Psoas muscle (tissue), 8 donors: ENCODE measurements around the gene HCRTR1. TPM values are rescaled to one million over a fixed set of nuclear protein-coding genes. Genes with fewer than 3 reads are reported as not detected.
"Not testable (repeated sequence)": the region's sequence is repeated elsewhere in the genome, so short reads cannot be mapped to it uniquely, and the experiment has no call there.

Experiments used
- ATAC-seq, 4 donors: fragments of 200-7000 bp; cut with Tn5 transposase; one replicate each; pipeline ENCODE4 v1.9.1; 2020; ENCODE audit warnings: moderate library complexity in 3 of 4, mild to moderate bottlenecking in 2 of 4
- DNase-seq, 2 donors: peaks; one replicate each; pipeline ENCODE4 v3.0.0-alpha.2; 2020
- H3K27ac ChIP-seq: fragments of 200-600 bp; one replicate; pipeline ENCODE4 v1.8.0; 2022
- H3K27me3 ChIP-seq, 3 donors: fragments of 200-600 bp in 1 of 3; one replicate each; pipeline versions ENCODE4 v1.6.1 to v1.8.0; 2013 to 2022; ENCODE audit warnings: low read length in 2 of 3, mild to moderate bottlenecking in 2 of 3, moderate library complexity in 1 of 3; ENCODE audit not compliant: insufficient read depth in 3 of 3
- H3K36me3 ChIP-seq, 2 donors: fragments of 200-600 bp in 1 of 2; one replicate each; pipeline versions ENCODE4 v1.6.1 to v1.8.0; 2013 to 2022; ENCODE audit warnings: low read depth in 1 of 2, mild to moderate bottlenecking in 1 of 2, moderate library complexity in 1 of 2; ENCODE audit not compliant: insufficient read depth in 1 of 2
- H3K4me1 ChIP-seq: fragments of 200-600 bp; one replicate; pipeline ENCODE4 v1.8.0; 2022
- H3K4me3 ChIP-seq: fragments of 200-600 bp; one replicate; pipeline ENCODE4 v1.8.0; 2022; ENCODE audit warnings: mild to moderate bottlenecking
- H3K9me3 ChIP-seq: fragments of 200-600 bp; one replicate; pipeline ENCODE4 v1.8.0; 2022
- CTCF ChIP-seq: fragments of 200-600 bp; IDR thresholded peaks from one replicate; pipeline ENCODE4 v1.8.0; 2022; ENCODE audit warnings: antibody characterized with exemption
- WGBS, 3 donors: extraction: QIAGEN DNeasy Blood & Tissue Kit; methylation state at CpG; one replicate each; pipeline versions ENCODE4 v1.1.6 to v1.1.7; 2013; 5-methylcytosine and 5-hydroxymethylcytosine counted together
- intact Hi-C, 2 donors: fragments of 100-400 bp; cut with DNase I; formaldehyde crosslinking; loops; one replicate each; pipeline versions ENCODE4 v1.11.0 to v1.14.2; 2022
- polyA plus RNA-seq, 3 donors: library from polyadenylated mRNA; stranded (reverse); fragments of 200-250 nt; gene quantifications; one replicate each; pipeline ENCODE4 v1.2.3, GENCODE V29; 2013
- total RNA-seq, 4 donors: library from RNA; stranded (reverse); fragmentation: NEBNext Ultra II Directional in 2 of 4; extraction: Animal tissue kit (Norgen Biotek cat#: 25700) in 2 of 4; gene quantifications; one replicate each; pipeline versions ENCODE4 v1.2.1 to v1.2.4, GENCODE V29; 2021 to 2023
- donor health status: healthy with polysubstance abuse.
- donor health status: DM: no; HTN: no; CAD: no; lungs with moderate emphysema.
- donor health status: Bipolar disorder and iron deficiency.
- donor health status: healthy.
- donor health status: DM: yes; HTN: yes; CAD: no.
- donor health status: DM: no; HTN: no; CAD: no.
- donor health status: DM: no; HTN: no; CAD: no.
- donor health status: DM: yes; HTN: yes; CAD: no.

HCRTR1 gene
- total and polyA plus RNA-seq, 7 donors: 0.12 to 1.2 (median 0.34) TPM; not detected in 1

GRCh38 chr1:31583995-31584868 lies 33.3 kb upstream of the HCRTR1 start:
- Histone ChIP-seq H3K9me3 (no peaks in the 10 kb centered on the region), H3K27ac (peak overlapping the region; percentile 55), H3K4me1 (peaks cover 34% of the 10 kb centered on the region), H3K36me3 (peaks cover 0 to 7% of the 10 kb centered on the region in 2 donors), H3K4me3 (peak overlapping the region; percentile 30), H3K27me3 (peaks cover 0 to 11% (median 5%) of the 10 kb centered on the region in 3 donors)
- peak; percentile 43 to 73 (median 68) for ATAC-seq
- DNase-seq: peak; percentile 64 to 83
- 47 to 59% (median 48%) methylated on average over 12 to 13 of the region's 13 CpGs for WGBS, 3 donors
- TF ChIP-seq CTCF: no peak
- intact Hi-C loops: no loop called here

- ATAC-seq (no peak), DNase-seq (no peak)
- H3K27ac ChIP-seq: peak overlapping the region; percentile 16
- intact Hi-C loops: no loop called here
- no peak for TF ChIP-seq CTCF
- H3K9me3 ChIP-seq: no peaks in the 10 kb centered on the region
- H3K4me3 ChIP-seq: peak overlapping the region; percentile 30
- peaks cover 0 to 15% (median 6%) of the 10 kb centered on the region in 3 donors for H3K27me3 ChIP-seq
- peaks cover 0 to 7% of the 10 kb centered on the region in 2 donors for H3K36me3 ChIP-seq
- WGBS, 3 donors: 88 to 91% (median 89%) methylated on average over 27 of the region's 27 CpGs
- peaks cover 34% of the 10 kb centered on the region for H3K4me1 ChIP-seq
These were observed 32.4 kb upstream of the HCRTR1 start for GRCh38 chr1:31584869-31585735.

GRCh38 chr1:31585736-31586365 lies 31.6 kb upstream of the HCRTR1 start:
- no peak overlapping the region for H3K27ac ChIP-seq
- H3K4me1 ChIP-seq: peaks cover 34% of the 10 kb centered on the region
- intact Hi-C loops: no loop called here
- H3K4me3 ChIP-seq: no peak overlapping the region
- 84 to 87% (median 87%) methylated on average over 11 of the region's 11 CpGs for WGBS, 3 donors
- peaks cover 0 to 15% (median 6%) of the 10 kb centered on the region in 3 donors for H3K27me3 ChIP-seq
- peaks cover 0 to 7% of the 10 kb centered on the region in 2 donors for H3K36me3 ChIP-seq
- no peak for TF ChIP-seq CTCF
- no peaks in the 10 kb centered on the region for H3K9me3 ChIP-seq
- ATAC-seq (no peak), DNase-seq (no peak)

DNA sequence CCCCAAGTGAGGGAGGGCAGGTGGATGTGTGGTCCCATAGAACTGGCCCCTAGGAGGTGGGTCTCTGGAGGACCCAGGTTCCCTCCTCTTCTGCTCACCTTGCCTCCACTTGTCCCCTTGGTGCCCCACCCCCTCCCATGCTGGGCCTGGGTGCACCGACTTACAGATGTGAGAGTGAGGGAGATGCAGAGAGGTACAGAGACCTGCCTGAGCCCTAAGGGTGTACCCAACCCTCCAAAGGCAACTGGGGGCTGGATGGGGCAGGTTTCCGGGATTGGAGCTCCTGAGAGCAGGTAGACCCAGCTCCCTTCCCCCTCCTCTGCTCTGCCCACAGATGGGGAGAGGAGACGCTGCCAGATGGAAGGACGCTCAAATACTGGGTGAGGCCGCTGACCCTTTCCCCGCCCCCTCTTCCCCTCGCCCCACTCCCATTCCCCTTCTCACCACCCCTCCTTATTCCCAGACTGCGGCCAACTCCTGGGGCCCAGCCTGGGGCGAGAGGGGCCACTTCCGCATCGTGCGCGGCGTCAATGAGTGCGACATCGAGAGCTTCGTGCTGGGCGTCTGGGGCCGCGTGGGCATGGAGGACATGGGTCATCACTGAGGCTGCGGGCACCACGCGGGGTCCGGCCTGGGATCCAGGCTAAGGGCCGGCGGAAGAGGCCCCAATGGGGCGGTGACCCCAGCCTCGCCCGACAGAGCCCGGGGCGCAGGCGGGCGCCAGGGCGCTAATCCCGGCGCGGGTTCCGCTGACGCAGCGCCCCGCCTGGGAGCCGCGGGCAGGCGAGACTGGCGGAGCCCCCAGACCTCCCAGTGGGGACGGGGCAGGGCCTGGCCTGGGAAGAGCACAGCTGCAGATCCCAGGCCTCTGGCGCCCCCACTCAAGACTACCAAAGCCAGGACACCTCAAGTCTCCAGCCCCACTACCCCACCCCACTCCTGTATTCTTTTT lies 30.8 kb upstream of the HCRTR1 start:
- TF ChIP-seq CTCF: no peak
- H3K4me3 ChIP-seq: no peak overlapping the region
- ATAC-seq (no peak), DNase-seq (no peak)
- H3K36me3 ChIP-seq: peaks cover 0 to 7% of the 10 kb centered on the region in 2 donors
- no peaks in the 10 kb centered on the region for H3K9me3 ChIP-seq
- H3K4me1 ChIP-seq: peaks cover 34% of the 10 kb centered on the region
- H3K27ac ChIP-seq: peak overlapping the region; percentile 74
- peaks cover 0 to 22% (median 6%) of the 10 kb centered on the region in 3 donors for H3K27me3 ChIP-seq
- intact Hi-C loops: no loop called here
- 46 to 62% (median 54%) methylated on average over 35 to 47 of the region's 47 CpGs for WGBS, 3 donors

- ATAC-seq, DNase-seq, intact Hi-C loops, H3K36me3 ChIP-seq, H3K9me3 ChIP-seq, H3K4me3 ChIP-seq: not testable (repeated sequence)
- Histone ChIP-seq H3K27me3 (peaks cover 0 to 22% (median 6%) of the 10 kb centered on the region in 3 donors), H3K27ac (peak overlapping the region; percentile 74), H3K4me1 (peaks cover 34% of the 10 kb centered on the region)
- whole genome bisulfite sequencing, 3 donors: 80 to 91% (median 84%) methylated on average over 5 of the region's 5 CpGs
These were observed 30.2 kb upstream of the HCRTR1 start for GRCh38 chr1:31587328-31587699.
